ENCODE results near the gene NKG7.

The NKG7 gene

DNA sequence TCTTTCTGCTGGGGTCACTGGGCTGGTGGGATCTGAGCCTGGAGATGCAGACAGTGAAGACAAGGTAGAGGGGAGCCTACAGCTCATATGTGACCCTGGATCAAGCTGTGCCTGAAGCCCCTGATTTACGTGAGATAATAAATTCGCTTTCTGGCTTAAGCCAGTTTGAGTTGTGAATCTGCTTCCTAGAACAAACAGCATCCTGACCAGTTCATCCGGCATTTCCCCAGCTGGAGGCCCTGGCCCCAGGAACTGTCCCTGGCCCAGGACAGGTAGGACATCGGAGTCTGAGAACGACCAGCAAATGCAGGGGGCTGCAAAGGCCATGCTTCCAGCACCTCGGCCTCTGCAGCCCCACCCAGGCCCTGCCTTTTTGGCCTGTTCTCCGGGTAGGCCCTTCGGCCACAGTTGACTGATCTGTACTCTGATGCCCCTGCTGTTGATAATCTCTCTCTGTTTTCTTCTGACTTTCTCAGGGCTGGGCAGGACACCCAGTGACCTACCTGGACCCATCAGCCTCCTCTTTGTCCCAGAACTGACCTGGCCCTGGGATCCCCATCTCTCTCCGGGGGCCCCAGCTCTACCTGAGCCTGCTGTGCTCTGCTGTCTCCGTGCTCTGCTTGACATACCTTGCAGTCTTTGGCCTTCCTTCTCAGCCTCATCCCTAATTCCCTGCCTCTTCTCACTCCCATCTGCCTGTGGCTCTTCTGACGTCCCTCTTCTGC, 21.0 kb downstream of the NKG7 start (continued):
- TF ChIP-seq, protein P1, sequence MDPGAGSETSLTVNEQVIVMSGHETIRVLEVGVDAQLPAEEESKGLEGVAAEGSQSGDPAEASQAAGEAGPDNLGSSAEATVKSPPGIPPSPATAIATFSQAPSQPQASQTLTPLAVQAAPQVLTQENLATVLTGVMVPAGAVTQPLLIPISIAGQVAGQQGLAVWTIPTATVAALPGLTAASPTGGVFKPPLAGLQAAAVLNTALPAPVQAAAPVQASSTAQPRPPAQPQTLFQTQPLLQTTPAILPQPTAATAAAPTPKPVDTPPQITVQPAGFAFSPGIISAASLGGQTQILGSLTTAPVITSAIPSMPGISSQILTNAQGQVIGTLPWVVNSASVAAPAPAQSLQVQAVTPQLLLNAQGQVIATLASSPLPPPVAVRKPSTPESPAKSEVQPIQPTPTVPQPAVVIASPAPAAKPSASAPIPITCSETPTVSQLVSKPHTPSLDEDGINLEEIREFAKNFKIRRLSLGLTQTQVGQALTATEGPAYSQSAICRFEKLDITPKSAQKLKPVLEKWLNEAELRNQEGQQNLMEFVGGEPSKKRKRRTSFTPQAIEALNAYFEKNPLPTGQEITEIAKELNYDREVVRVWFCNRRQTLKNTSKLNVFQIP (CRISPR knock-in tag; IDR thresholded peaks at IDR 0.05; ENCODE audit: borderline replicate concordance, low read depth): no peak
- TF ChIP-seq ZC3H10 (CRISPR knock-in tag; IDR thresholded peaks at IDR 0.05) (no peak), OSR1 (CRISPR knock-in tag; IDR thresholded peaks at IDR 0.05) (no peak), TCF4 (CRISPR knock-in tag; IDR thresholded peaks at IDR 0.05; ENCODE audit: borderline replicate concordance) (no peak), GLIS3 (CRISPR knock-in tag; IDR thresholded peaks at IDR 0.05) (no peak), ZNF70 (CRISPR knock-in tag; IDR thresholded peaks at IDR 0.05) (no peak), ESRRG (CRISPR knock-in tag; IDR thresholded peaks at IDR 0.05) (no peak), SNAI2 (CRISPR knock-in tag; IDR thresholded peaks at IDR 0.05) (no peak), ARNTL (CRISPR knock-in tag; IDR thresholded peaks at IDR 0.05; ENCODE audit: borderline replicate concordance, low read depth) (no peak)
- TF ChIP-seq, protein P2, sequence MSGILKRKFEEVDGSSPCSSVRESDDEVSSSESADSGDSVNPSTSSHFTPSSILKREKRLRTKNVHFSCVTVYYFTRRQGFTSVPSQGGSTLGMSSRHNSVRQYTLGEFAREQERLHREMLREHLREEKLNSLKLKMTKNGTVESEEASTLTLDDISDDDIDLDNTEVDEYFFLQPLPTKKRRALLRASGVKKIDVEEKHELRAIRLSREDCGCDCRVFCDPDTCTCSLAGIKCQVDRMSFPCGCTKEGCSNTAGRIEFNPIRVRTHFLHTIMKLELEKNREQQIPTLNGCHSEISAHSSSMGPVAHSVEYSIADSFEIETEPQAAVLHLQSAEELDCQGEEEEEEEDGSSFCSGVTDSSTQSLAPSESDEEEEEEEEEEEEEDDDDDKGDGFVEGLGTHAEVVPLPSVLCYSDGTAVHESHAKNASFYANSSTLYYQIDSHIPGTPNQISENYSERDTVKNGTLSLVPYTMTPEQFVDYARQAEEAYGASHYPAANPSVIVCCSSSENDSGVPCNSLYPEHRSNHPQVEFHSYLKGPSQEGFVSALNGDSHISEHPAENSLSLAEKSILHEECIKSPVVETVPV (CRISPR knock-in tag; IDR thresholded peaks at IDR 0.05): no peak

DNA sequence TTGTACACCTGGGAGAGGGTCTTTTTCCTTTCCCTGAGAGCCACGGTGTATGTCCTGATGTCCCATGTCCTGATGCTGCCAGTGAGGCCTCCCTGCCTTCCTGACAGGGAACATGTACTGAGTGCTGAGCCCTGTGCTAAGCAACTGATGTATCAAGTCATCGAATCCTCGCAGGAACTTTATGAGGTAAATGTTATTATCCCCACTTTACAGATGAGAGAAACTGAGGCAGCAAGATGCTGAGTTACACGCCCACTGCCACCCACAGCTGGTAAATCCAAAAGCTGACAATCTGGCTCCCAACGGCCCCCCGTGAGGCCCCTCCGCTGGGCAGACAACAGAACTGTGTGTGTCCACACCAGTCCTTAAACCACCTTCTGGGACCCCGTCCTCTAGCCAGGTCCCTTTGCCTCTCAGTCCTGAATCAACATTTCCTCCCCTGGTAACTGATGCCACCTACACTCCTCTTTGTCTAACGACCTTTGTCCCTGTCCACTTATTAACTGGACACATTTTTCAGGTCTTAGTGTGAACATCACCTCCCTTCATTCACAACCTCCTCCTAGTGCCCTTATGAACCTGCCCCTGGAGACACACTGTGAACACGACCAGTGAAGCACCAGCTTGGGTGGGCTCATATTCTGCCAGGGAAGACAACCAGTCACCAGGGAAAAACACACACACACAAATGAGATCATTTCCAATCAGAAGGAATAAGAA, 25.1 kb downstream of the NKG7 start:
- no peak for TF ChIP-seq TOX (CRISPR knock-in tag; IDR thresholded peaks at IDR 0.05; ENCODE audit: borderline replicate concordance)
- no peak for TF ChIP-seq PPARA (CRISPR knock-in tag; IDR thresholded peaks at IDR 0.05; ENCODE audit: borderline replicate concordance)
- TF ChIP-seq ZNF565 (CRISPR knock-in tag; conservative IDR thresholded peaks at IDR 0.05; ENCODE audit: low read depth): no peak
- no peak for TF ChIP-seq ESRRG (CRISPR knock-in tag; IDR thresholded peaks at IDR 0.05)
- TF ChIP-seq ISL1 (CRISPR knock-in tag; IDR thresholded peaks at IDR 0.05): no peak
- no peak for TF ChIP-seq OSR1 (CRISPR knock-in tag; IDR thresholded peaks at IDR 0.05)
- no peak for TF ChIP-seq CSDC2 (CRISPR knock-in tag; IDR thresholded peaks at IDR 0.05)
- TF ChIP-seq, protein P3, sequence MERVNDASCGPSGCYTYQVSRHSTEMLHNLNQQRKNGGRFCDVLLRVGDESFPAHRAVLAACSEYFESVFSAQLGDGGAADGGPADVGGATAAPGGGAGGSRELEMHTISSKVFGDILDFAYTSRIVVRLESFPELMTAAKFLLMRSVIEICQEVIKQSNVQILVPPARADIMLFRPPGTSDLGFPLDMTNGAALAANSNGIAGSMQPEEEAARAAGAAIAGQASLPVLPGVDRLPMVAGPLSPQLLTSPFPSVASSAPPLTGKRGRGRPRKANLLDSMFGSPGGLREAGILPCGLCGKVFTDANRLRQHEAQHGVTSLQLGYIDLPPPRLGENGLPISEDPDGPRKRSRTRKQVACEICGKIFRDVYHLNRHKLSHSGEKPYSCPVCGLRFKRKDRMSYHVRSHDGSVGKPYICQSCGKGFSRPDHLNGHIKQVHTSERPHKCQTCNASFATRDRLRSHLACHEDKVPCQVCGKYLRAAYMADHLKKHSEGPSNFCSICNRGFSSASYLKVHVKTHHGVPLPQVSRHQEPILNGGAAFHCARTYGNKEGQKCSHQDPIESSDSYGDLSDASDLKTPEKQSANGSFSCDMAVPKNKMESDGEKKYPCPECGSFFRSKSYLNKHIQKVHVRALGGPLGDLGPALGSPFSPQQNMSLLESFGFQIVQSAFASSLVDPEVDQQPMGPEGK (CRISPR knock-in tag; IDR thresholded peaks at IDR 0.05; ENCODE audit: borderline replicate concordance): no peak
- TF ChIP-seq RARB (CRISPR knock-in tag; IDR thresholded peaks at IDR 0.05): no peak
- no peak for TF ChIP-seq ARNTL (CRISPR knock-in tag; IDR thresholded peaks at IDR 0.05; ENCODE audit: borderline replicate concordance, low read depth)
- TF ChIP-seq, protein P2 (CRISPR knock-in tag; IDR thresholded peaks at IDR 0.05): no peak
- TF ChIP-seq, protein P4, sequence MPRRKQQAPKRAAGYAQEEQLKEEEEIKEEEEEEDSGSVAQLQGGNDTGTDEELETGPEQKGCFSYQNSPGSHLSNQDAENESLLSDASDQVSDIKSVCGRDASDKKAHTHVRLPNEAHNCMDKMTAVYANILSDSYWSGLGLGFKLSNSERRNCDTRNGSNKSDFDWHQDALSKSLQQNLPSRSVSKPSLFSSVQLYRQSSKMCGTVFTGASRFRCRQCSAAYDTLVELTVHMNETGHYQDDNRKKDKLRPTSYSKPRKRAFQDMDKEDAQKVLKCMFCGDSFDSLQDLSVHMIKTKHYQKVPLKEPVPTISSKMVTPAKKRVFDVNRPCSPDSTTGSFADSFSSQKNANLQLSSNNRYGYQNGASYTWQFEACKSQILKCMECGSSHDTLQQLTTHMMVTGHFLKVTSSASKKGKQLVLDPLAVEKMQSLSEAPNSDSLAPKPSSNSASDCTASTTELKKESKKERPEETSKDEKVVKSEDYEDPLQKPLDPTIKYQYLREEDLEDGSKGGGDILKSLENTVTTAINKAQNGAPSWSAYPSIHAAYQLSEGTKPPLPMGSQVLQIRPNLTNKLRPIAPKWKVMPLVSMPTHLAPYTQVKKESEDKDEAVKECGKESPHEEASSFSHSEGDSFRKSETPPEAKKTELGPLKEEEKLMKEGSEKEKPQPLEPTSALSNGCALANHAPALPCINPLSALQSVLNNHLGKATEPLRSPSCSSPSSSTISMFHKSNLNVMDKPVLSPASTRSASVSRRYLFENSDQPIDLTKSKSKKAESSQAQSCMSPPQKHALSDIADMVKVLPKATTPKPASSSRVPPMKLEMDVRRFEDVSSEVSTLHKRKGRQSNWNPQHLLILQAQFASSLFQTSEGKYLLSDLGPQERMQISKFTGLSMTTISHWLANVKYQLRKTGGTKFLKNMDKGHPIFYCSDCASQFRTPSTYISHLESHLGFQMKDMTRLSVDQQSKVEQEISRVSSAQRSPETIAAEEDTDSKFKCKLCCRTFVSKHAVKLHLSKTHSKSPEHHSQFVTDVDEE (CRISPR knock-in tag; IDR thresholded peaks at IDR 0.05): no peak
- TF ChIP-seq, protein P1 (CRISPR knock-in tag; IDR thresholded peaks at IDR 0.05; ENCODE audit: borderline replicate concordance, low read depth): no peak
- TF ChIP-seq ZNF70 (CRISPR knock-in tag; IDR thresholded peaks at IDR 0.05): no peak
- TF ChIP-seq SNAI2 (CRISPR knock-in tag; IDR thresholded peaks at IDR 0.05): no peak
- no peak for ATAC-seq
